Peyer's patch (tissue), 4 donors: ENCODE measurements around the gene TSPAN14. TPM values are rescaled to one million over a fixed set of nuclear protein-coding genes. Genes with fewer than 3 reads are reported as not detected.

Experiments used
- DNase-seq, 3 donors: peaks; one replicate each; pipeline ENCODE4 v3.0.0-alpha.2; 2017 to 2019
- H3K27ac ChIP-seq, 4 donors: fragments of 200-600 bp; sonication (generic); one replicate each; pipeline ENCODE4 v1.5.1; 2016 to 2019
- H3K27me3 ChIP-seq, 2 donors: fragments of 200-600 bp; sonication (generic); one replicate each; pipeline ENCODE4 v1.5.1; 2019
- H3K36me3 ChIP-seq, 3 donors: fragments of 200-600 bp; sonication (generic); one replicate each; pipeline ENCODE4 v1.5.1; 2016 to 2019
- H3K4me1 ChIP-seq, 4 donors: fragments of 200-600 bp; sonication (generic); one replicate each; pipeline ENCODE4 v1.5.1; 2016 to 2019
- H3K4me3 ChIP-seq, 4 donors: fragments of 200-600 bp; sonication (generic); 1 replicate in 3 of 4; 2 replicates in 1 of 4; pipeline ENCODE4 v1.5.1; 2016 to 2019; ENCODE audit warnings: mild to moderate bottlenecking in 1 of 4
- H3K9me3 ChIP-seq, 4 donors: fragments of 200-600 bp; sonication (generic); one replicate each; pipeline ENCODE4 v1.5.1; 2016 to 2019; ENCODE audit warnings: mild to moderate bottlenecking in 1 of 4
- POLR2A ChIP-seq, 2 donors: fragments of 450-650 bp; IDR thresholded peaks; one replicate each; pipeline ENCODE4 v1.5.1; 2017; ENCODE audit warnings: antibody characterized with exemption in 2 of 2, mild to moderate bottlenecking in 2 of 2, moderate library complexity in 2 of 2
- total RNA-seq, 4 donors: library from RNA; depleted of rRNA; stranded (reverse); fragments of >200 nt; gene quantifications; one replicate each; pipeline ENCODE4 v1.1.0, GENCODE V29; 2016
- TF ChIP-seq, protein P1 (sequence below), 6 experiments: fragments of 450-650 bp in 4 of 6; fragments of 200-600 bp in 2 of 6; sonication (generic) in 1 of 6; IDR thresholded peaks; one replicate each; pipeline ENCODE4 v1.5.1; 2017 to 2019; ENCODE audit warnings: antibody characterized with exemption in 6 of 6, mild to moderate bottlenecking in 3 of 6, moderate library complexity in 1 of 6

Gene TSPAN14
- total RNA-seq, 4 donors from 2014 or later, result 51.2 to 72.0 (median 68.0) TPM

DNA sequence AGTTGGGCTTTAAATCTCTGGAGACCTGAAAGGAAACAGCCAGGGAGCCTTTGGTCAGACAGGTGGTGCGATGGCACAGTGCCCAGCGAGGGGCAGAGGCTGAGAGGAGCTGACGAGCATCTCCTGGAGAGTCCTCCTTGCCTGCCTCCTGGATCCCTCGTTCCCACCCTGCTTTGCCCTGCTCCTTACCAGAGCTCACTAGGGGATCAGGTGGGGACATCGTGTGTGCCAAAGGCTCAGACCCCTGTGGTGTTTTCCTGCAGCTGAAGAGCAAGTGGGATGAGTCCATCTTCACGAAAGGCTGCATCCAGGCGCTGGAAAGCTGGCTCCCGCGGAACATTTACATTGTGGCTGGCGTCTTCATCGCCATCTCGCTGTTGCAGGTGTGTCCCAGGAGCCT is 61.8 kb downstream of the TSPAN14 start:
- peaks cover 0 to 90% (median 0%) of the 10 kb centered on the region in 3 donors for H3K36me3 ChIP-seq
- DNase-seq, result peak in 1 of 3 donors; percentile 33
- H3K27ac ChIP-seq, result no peak overlapping the region
- H3K4me1 ChIP-seq, result no peaks in the 10 kb centered on the region
- TF ChIP-seq, protein P1, sequence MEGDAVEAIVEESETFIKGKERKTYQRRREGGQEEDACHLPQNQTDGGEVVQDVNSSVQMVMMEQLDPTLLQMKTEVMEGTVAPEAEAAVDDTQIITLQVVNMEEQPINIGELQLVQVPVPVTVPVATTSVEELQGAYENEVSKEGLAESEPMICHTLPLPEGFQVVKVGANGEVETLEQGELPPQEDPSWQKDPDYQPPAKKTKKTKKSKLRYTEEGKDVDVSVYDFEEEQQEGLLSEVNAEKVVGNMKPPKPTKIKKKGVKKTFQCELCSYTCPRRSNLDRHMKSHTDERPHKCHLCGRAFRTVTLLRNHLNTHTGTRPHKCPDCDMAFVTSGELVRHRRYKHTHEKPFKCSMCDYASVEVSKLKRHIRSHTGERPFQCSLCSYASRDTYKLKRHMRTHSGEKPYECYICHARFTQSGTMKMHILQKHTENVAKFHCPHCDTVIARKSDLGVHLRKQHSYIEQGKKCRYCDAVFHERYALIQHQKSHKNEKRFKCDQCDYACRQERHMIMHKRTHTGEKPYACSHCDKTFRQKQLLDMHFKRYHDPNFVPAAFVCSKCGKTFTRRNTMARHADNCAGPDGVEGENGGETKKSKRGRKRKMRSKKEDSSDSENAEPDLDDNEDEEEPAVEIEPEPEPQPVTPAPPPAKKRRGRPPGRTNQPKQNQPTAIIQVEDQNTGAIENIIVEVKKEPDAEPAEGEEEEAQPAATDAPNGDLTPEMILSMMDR (IDR thresholded peaks at IDR 0.05), result no peak
- no peak for TF ChIP-seq POLR2A (IDR thresholded peaks at IDR 0.05)
- H3K9me3 ChIP-seq, result no peaks in the 10 kb centered on the region
- no peaks in the 10 kb centered on the region for H3K27me3 ChIP-seq
- H3K4me3 ChIP-seq, result no peak overlapping the region

DNA sequence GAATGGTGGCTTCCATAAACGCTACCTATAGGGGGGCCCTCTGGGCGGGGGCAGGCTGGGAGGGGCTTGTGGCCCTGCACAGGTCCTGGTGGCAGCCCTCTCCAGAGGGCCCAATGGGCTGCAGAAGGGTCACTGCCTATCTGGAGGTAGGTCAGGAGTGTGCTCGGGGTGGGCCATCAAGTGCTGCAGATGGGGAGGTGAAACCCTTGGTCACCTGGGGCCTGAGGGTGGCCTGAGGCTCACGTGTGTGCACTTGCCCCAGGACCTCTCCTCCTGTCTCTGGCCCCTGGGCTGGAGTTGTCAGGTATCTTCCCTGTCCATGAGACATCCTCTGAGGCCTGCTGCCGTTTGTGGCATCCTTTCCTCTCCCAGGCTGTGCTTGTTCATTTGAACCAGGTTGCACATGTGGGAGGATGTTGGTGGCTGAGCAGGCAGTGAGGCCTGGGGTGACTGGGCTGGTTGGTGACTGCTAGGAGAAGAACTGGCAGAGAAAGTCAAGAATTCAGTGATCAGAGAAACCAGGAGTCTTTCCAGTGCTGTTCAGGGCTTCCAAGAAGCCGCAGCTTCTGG is 62.5 kb downstream of the TSPAN14 start:
- Histone ChIP-seq H3K36me3 (peaks cover 0 to 84% (median 0%) of the 10 kb centered on the region in 3 donors), H3K4me1 (no peaks in the 10 kb centered on the region), H3K27ac (no peak overlapping the region), H3K4me3 (no peak overlapping the region), H3K9me3 (no peaks in the 10 kb centered on the region), H3K27me3 (no peaks in the 10 kb centered on the region)
- no peak for TF ChIP-seq POLR2A (IDR thresholded peaks at IDR 0.05)
- TF ChIP-seq, protein P1 (IDR thresholded peaks at IDR 0.05), result no peak
- peak in 1 of 3 donors; percentile 43 for DNase-seq

DNA sequence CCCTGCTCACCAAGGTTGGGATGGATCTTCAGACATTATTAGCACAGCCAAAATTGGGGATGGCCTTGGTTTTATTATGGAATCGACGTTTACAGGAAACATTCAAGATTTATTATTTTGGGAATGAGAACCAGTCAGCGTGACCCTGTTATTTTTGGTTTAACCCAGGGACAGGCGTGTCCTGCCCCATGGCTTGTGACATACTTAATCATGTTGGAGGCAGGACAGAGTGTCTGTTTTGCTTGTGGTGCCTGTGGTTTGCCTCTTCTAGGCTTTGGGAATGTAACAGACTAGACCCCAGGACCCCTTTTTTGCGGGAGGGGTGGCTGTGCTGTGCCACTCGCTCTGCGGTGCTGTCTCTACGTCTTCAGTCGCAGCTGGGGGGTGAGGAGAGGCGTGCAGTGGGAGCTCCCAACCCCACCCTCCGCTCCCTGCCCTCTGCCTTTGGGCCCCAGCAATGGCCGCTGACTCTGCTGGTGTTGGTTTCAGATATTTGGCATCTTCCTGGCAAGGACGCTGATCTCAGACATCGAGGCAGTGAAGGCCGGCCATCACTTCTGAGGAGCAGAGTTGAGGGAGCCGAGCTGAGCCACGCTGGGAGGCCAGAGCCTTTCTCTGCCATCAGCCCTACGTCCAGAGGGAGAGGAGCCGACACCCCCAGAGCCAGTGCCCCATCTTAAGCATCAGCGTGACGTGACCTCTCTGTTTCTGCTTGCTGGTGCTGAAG is 63.5 kb downstream of the TSPAN14 start:
- peaks cover 0 to 74% (median 0%) of the 10 kb centered on the region in 3 donors for H3K36me3 ChIP-seq
- DNase-seq, result peak in 1 of 3 donors; percentile 44
- no peak overlapping the region for H3K27ac ChIP-seq
- H3K4me3 ChIP-seq, result no peak overlapping the region
- H3K4me1 ChIP-seq, result no peaks in the 10 kb centered on the region
- no peaks in the 10 kb centered on the region for H3K27me3 ChIP-seq
- TF ChIP-seq, protein P1 (IDR thresholded peaks at IDR 0.05), result no peak
- no peak for TF ChIP-seq POLR2A (IDR thresholded peaks at IDR 0.05)
- no peaks in the 10 kb centered on the region for H3K9me3 ChIP-seq

DNA sequence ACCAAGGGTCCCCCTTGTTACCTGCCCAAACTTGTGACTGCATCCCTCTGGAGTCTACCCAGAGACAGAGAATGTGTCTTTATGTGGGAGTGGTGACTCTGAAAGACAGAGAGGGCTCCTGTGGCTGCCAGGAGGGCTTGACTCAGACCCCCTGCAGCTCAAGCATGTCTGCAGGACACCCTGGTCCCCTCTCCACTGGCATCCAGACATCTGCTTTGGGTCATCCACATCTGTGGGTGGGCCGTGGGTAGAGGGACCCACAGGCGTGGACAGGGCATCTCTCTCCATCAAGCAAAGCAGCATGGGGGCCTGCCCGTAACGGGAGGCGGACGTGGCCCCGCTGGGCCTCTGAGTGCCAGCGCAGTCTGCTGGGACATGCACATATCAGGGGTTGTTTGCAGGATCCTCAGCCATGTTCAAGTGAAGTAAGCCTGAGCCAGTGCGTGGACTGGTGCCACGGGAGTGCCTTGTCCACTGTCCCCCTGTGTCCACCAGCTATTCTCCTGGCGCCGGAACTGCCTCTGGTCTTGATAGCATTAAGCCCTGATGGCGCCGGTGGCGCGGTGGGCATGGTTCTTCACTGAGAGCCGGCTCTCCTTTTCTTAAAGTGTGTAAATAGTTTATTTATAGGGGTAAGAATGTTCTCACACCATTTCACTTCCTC is 64.2 kb downstream of the TSPAN14 start:
- Histone ChIP-seq H3K27ac (no peak overlapping the region), H3K9me3 (no peaks in the 10 kb centered on the region), H3K4me3 (no peak overlapping the region), H3K36me3 (peaks cover 0 to 67% (median 0%) of the 10 kb centered on the region in 3 donors), H3K4me1 (no peaks in the 10 kb centered on the region), H3K27me3 (no peaks in the 10 kb centered on the region)
- peak in 1 of 3 donors; percentile 47 for DNase-seq
- TF ChIP-seq POLR2A (IDR thresholded peaks at IDR 0.05), result no peak
- TF ChIP-seq, protein P1 (IDR thresholded peaks at IDR 0.05), result no peak

DNA sequence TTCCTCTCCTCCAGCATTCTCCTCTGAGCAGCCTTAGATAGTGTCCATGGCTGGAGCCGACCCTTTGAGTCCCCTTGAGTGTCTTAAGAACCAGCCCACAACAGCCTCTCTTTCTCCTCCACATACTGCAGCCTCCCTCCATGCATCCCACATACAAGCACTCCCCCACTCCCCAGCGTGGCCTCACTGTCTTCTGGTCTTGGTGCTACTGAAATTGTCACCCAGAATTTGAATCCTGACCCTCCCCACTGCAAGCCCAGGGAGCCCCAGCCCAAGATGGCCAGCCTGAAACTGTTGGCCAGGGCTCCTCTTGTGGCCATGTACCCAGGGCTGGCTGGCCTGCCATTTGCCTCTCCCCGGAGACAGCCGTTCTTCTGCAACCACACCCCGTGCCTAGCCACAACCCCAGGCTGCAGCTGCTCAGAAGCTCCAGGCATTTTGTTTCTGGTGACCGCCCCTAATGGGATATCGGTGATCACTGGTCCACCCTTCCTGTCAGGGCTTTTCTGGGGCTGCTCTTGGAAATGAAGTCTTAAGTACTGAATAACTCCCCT is 64.8 kb downstream of the TSPAN14 start:
- no peaks in the 10 kb centered on the region for H3K4me1 ChIP-seq
- TF ChIP-seq POLR2A (IDR thresholded peaks at IDR 0.05), result no peak
- TF ChIP-seq, protein P1 (IDR thresholded peaks at IDR 0.05), result no peak
- H3K36me3 ChIP-seq, result peaks cover 0 to 61% (median 0%) of the 10 kb centered on the region in 3 donors
- peak in 1 of 3 donors; percentile 43 for DNase-seq
- no peak overlapping the region for H3K4me3 ChIP-seq
- H3K27ac ChIP-seq, result no peak overlapping the region
- no peaks in the 10 kb centered on the region for H3K27me3 ChIP-seq
- no peaks in the 10 kb centered on the region for H3K9me3 ChIP-seq
